Myocyte (in vitro differentiated cells): ENCODE measurements around the gene RIMS4. TPM values are rescaled to one million over a fixed set of nuclear protein-coding genes. Genes with fewer than 3 reads are reported as not detected.
A peak's percentile ranks its signal among the peaks of the same experiment; 100 is the strongest.

Source experiments
- DNase-seq: peaks from one replicate; pipeline ENCODE4 v3.0.0-alpha.2; 2012; ENCODE audit warnings: low read depth
- total RNA-seq: library from RNA; depleted of rRNA; stranded (reverse); fragments of >200 nt; gene quantifications from 2 replicates; pipeline ENCODE4 v1.2.3, GENCODE V29; 2014

RIMS4 gene
- total RNA-seq, 1 donor from 2014 or later: not detected

DNA sequence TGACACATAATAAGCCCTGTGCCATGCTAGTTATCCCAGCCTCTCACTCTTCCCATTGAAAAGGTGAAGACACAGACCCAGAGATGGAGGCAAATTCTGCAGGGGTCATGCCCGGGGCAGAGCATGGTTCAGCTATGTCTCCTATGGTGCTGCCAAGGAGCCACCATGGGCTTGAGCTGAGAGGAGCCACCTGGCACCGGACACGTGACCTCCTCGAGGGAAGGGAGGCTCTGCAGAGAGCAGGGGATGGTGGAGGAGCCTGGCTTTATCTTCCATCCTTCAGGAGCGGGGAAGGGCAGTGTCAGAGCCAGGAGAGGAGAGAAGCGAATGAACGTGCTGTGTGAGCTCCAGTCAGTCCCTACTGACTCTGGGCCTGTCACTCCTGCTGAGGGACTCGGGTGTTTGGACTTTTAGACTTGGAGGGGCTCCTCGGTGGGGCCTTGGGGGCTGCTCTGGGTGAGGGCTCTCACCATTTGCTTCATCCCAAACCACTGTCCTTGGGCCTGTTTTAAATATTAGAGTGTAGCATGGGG lies 106.3 kb downstream of the RIMS4 start:
- DNase-seq: no peak

DNA sequence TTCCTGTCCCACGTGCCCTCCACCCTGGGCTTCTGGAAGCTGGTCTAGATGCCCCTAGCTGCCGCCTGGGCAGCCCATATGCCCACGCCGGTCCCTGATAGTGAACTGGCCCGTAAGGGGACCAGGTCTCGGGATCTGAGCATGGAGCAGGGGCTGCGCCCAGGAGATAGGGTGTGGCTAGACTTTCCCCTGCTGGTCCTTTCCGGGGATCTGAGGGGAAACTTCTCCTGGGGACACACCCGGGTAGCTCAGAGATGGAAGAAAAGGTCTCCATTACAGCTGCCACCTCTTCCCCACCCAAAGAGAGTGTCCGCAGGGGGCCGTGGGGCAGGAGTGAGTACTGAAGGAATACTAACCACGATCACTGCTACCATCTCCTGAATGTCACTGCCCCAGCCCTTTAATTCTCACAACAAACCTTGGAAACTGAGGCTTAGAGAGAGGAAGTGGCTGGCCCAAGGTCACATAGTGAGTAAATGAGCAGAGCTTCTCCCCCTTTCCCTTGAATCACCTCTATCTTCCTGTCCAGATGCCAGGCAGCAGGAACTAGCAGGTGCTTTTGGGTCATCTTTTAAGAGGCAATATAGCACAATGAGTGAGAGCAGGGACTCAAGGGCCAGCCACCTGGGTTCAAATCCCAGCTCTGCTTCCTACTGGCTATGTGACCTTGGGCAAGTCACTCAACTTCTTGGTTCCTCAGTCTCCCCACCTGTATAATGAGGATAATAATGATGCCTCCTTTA lies 107.0 kb downstream of the RIMS4 start:
- no peak for DNase-seq

DNA sequence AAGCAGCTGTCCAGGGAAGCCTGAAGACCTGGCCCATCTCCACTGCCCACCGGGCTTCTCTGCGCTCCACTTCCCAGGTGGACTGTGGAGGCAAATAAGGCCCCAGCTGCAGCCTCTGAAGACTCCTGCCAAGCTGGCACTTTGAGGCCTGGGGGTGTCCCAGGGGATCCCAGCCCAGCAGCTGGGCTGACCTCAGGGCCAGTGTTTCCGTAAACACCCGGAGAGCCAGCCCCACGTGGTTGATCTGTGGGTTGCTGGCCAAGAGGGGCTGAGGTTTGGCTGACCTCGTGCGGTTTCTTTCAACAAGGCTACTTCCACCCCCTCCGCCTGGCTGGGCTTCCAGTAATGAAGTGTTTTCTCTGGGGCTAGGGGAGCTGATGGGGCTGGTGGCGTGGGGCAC lies 107.6 kb downstream of the RIMS4 start:
- DNase-seq: peak; percentile 99

DNA sequence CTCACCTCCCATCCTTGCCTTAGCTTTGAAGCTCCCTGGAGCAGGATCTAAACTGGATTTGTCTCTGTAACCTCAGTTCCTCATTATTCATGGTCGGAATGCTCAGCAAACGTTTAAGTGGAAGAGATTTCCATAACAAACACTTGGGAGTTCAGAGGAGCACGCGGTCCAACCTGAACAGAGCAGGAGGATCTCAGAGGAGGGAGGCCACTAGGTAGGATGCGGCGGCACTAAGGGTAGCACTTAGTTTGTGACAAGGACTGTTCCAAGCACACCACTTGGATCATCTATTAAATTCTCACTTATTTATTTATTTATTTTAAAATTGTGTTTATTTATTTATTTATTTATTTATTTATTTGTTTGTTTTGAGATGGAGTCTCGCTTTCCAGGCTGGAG lies 108.5 kb downstream of the RIMS4 start:
- no peak for DNase-seq

Other genes starting within 250 kb of the RIMS4 start
- gene PKIG, start 228.0 kb downstream of the RIMS4 start, total RNA-seq: 46.8 and 51.9 TPM in 2 replicates
- gene ADA, start 158.8 kb downstream of the RIMS4 start, total RNA-seq: 1.4 and 3.8 TPM in 2 replicates
- gene CCN5, start 95.2 kb downstream of the RIMS4 start, total RNA-seq: 0.16 and 0.19 TPM in 2 replicates
- gene KCNK15, start 64.7 kb downstream of the RIMS4 start, total RNA-seq: not detected in 2 replicates
- 53.6 TPM in 2 replicates for gene YWHAB, start 75.2 kb upstream of the RIMS4 start, total RNA-seq
- 3.3 and 5.7 TPM in 2 replicates for gene PABPC1L, start 99.5 kb upstream of the RIMS4 start, total RNA-seq
- 35.4 and 35.7 TPM in 2 replicates for gene TOMM34, start 149.9 kb upstream of the RIMS4 start, total RNA-seq
- gene STK4, start 156.0 kb upstream of the RIMS4 start, total RNA-seq: 11.3 and 11.4 TPM in 2 replicates